Smooth muscle cell (in vitro differentiated cells): ENCODE measurements around the gene LRRC4. TPM values are rescaled to one million over a fixed set of nuclear protein-coding genes. Genes with fewer than 3 reads are reported as not detected.
A peak's percentile ranks its signal among the peaks of the same experiment; 100 is the strongest.

Experiments used
- DNase-seq: peaks from one replicate; lab custom pipeline; 2025; ENCODE audit not compliant: unreplicated experiment; lab: John Stamatoyannopoulos, UW
- H2AFZ ChIP-seq: fragments of 200-600 bp; sonication (generic); 2 replicates; pipeline ENCODE4 v1.6.0; 2016; ENCODE audit warnings: antibody characterized with exemption, low read depth, mild to moderate bottlenecking
- H3F3A ChIP-seq: fragments of 200-600 bp; sonication (generic); 2 replicates; pipeline ENCODE4 v1.6.0; 2017; ENCODE audit warnings: antibody characterized with exemption, low read depth
- H3K27ac ChIP-seq: fragments of 200-600 bp; sonication (generic); 2 replicates; pipeline ENCODE4 v1.5.1; 2016; ENCODE audit warnings: low read depth, mild to moderate bottlenecking
- H3K27me3 ChIP-seq: fragments of 200-600 bp; sonication (generic); 2 replicates; pipeline ENCODE4 v1.6.1; 2016; ENCODE audit warnings: low read depth, mild to moderate bottlenecking
- H3K36me3 ChIP-seq: fragments of 200-600 bp; sonication (generic); 2 replicates; pipeline ENCODE4 v1.5.1; 2016; ENCODE audit warnings: low read depth
- H3K4me1 ChIP-seq: fragments of 200-600 bp; sonication (generic); 2 replicates; pipeline ENCODE4 v1.5.1; 2016; ENCODE audit warnings: low read depth
- H3K4me2 ChIP-seq: fragments of 200-600 bp; sonication (generic); 2 replicates; pipeline ENCODE4 v1.6.0; 2016; ENCODE audit warnings: mild to moderate bottlenecking
- H3K4me3 ChIP-seq: fragments of 200-600 bp; sonication (generic); 2 replicates; pipeline ENCODE4 v1.5.1; 2016; ENCODE audit warnings: mild to moderate bottlenecking
- H3K79me2 ChIP-seq: fragments of 200-600 bp; sonication (generic); 2 replicates; pipeline ENCODE4 v1.6.0; 2016; ENCODE audit warnings: low read depth, mild to moderate bottlenecking
- H3K9ac ChIP-seq: fragments of 200-600 bp; sonication (generic); 2 replicates; pipeline ENCODE4 v1.6.0; 2016; ENCODE audit warnings: low read depth
- H3K9me3 ChIP-seq: fragments of 200-600 bp; sonication (generic); replicated peaks from 2 replicates; pipeline ENCODE4 v1.5.1; 2016; ENCODE audit warnings: low read depth
- H4K20me1 ChIP-seq: fragments of 200-600 bp; sonication (generic); 2 replicates; pipeline ENCODE4 v1.6.0; 2016; ENCODE audit warnings: low read depth
- WGBS: methylation state at CpG from one replicate; pipeline ENCODE4 v1.1.7; 2016; ENCODE audit warnings: low lambda C conversion rate; 5-methylcytosine and 5-hydroxymethylcytosine counted together
- polyA plus RNA-seq: library from polyadenylated mRNA; unstranded; fragments of >200 nt; fragmentation: Nextera tagmentation; extraction: Ambion mirVana; gene quantifications from 2 replicates; pipeline ENCODE4 v1.2.1, GENCODE V29; 2016
- total RNA-seq: library from RNA; depleted of rRNA; stranded (reverse); fragments of >200 nt; gene quantifications from 2 replicates; pipeline ENCODE4 v1.2.3, GENCODE V29; 2014
- TF ChIP-seq, protein P1 (sequence below): fragments of 200-600 bp; sonication (generic); IDR thresholded peaks from 2 replicates; pipeline ENCODE4 v1.5.1; 2017; ENCODE audit warnings: borderline replicate concordance, mild to moderate bottlenecking, antibody characterized with exemption; ENCODE audit not compliant: insufficient read depth, poor library complexity, severe bottlenecking

Gene LRRC4
- total and polyA plus RNA-seq, 2 experiments from 2014 or later: not detected

DNA sequence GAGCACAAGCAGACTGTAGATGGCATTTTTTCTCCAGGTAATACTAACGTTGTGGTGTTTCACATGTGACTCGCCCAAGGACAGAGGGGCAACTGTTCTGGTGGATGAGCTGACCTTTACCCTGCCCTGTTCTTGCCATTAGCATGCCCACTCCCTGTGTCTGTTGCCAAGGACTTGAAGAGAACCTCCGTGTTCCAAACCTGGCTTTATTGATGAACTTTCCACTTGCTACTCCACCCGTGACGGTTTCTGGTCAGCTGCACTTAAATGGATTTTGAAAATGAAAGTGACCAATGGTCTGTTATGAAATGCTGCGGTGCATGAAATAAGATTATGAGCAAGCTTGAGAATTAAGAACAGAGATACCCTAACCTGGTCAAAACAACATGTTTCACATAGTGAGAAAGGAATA lies 30.4 kb downstream of the LRRC4 start:
- Histone ChIP-seq H3K9ac (no peak overlapping the region), H3K36me3 (no peaks in the 10 kb centered on the region), H3K4me2 (no peak overlapping the region), H3K27ac (no peak overlapping the region), H3K4me3 (no peak overlapping the region), H3F3A (no peaks in the 10 kb centered on the region), H3K4me1 (peaks cover 15% of the 10 kb centered on the region), H3K79me2 (peaks cover 3% of the 10 kb centered on the region), H3K27me3 (no peaks in the 10 kb centered on the region), H4K20me1 (peaks cover 100% of the 10 kb centered on the region), H2AFZ (no peak overlapping the region), H3K9me3 (no peaks in the 10 kb centered on the region)
- TF ChIP-seq, protein P1, sequence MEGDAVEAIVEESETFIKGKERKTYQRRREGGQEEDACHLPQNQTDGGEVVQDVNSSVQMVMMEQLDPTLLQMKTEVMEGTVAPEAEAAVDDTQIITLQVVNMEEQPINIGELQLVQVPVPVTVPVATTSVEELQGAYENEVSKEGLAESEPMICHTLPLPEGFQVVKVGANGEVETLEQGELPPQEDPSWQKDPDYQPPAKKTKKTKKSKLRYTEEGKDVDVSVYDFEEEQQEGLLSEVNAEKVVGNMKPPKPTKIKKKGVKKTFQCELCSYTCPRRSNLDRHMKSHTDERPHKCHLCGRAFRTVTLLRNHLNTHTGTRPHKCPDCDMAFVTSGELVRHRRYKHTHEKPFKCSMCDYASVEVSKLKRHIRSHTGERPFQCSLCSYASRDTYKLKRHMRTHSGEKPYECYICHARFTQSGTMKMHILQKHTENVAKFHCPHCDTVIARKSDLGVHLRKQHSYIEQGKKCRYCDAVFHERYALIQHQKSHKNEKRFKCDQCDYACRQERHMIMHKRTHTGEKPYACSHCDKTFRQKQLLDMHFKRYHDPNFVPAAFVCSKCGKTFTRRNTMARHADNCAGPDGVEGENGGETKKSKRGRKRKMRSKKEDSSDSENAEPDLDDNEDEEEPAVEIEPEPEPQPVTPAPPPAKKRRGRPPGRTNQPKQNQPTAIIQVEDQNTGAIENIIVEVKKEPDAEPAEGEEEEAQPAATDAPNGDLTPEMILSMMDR: no peak
- WGBS: 92% methylated on average over 6 of the region's 6 CpGs
- DNase-seq: no peak

DNA sequence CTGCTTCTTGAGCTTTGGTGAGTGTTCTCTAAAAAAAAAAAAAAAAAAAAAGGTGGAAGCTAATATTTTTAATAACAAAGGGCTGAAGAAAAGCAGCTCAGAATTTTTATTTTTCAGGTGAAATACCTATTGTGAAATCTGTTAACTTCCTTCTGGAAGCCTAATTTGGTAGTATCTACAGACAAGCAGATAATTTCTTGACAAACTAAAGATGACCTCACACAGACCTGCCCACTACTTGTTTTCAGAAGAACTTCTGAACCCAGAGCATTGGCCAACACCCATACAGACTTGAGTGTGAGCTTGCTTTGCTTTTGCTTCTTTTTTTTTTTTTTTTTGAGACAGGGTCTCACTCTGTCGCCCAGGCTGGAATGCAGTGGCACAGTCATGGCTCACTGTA lies 31.2 kb downstream of the LRRC4 start:
- 100% methylated on average over 1 of the region's 1 CpG for WGBS
- TF ChIP-seq, protein P1: no peak
- H3K4me1 ChIP-seq: peaks cover 20% of the 10 kb centered on the region
- no peak overlapping the region for H2AFZ ChIP-seq
- peaks cover 3% of the 10 kb centered on the region for H3K79me2 ChIP-seq
- no peaks in the 10 kb centered on the region for H3K27me3 ChIP-seq
- no peaks in the 10 kb centered on the region for H3K9me3 ChIP-seq
- H3K36me3 ChIP-seq: no peaks in the 10 kb centered on the region
- no peak for DNase-seq
- no peak overlapping the region for H3K4me3 ChIP-seq
- H4K20me1 ChIP-seq: peaks cover 100% of the 10 kb centered on the region
- H3K27ac ChIP-seq: no peak overlapping the region
- H3K4me2 ChIP-seq: no peak overlapping the region
- H3K9ac ChIP-seq: no peak overlapping the region
- H3F3A ChIP-seq: no peaks in the 10 kb centered on the region

DNA sequence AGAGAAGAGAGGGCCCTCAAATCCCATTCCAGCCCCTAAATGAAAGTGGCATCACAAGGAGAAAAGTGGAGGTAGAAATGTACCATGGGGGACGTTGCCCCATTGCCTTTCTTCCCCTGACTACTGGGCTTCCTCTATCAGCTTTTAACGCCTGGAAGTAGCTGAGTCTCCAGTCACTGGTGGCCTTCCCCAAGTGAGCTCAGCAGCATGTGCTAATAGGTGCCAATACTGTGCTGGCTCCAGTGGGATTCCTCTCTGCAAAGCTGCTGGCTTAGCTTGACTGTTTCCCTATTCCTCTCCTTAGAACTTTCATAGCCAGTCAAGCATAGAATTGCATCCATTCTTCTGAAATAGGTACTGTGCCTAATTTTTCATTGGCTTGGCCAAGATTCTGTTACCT lies 32.6 kb downstream of the LRRC4 start:
- H3K9ac ChIP-seq: no peak overlapping the region
- H2AFZ ChIP-seq: no peak overlapping the region
- no peaks in the 10 kb centered on the region for H3K27me3 ChIP-seq
- H3K9me3 ChIP-seq: no peaks in the 10 kb centered on the region
- H3K4me3 ChIP-seq: no peak overlapping the region
- peaks cover 2% of the 10 kb centered on the region for H3F3A ChIP-seq
- peaks cover 20% of the 10 kb centered on the region for H3K4me1 ChIP-seq
- no peak overlapping the region for H3K4me2 ChIP-seq
- H3K79me2 ChIP-seq: peaks cover 3% of the 10 kb centered on the region
- no peak for DNase-seq
- H3K27ac ChIP-seq: no peak overlapping the region
- H3K36me3 ChIP-seq: no peaks in the 10 kb centered on the region
- H4K20me1 ChIP-seq: peaks cover 100% of the 10 kb centered on the region
- TF ChIP-seq, protein P1: no peak
- 92% methylated on average over 2 of the region's 2 CpGs for WGBS

DNA sequence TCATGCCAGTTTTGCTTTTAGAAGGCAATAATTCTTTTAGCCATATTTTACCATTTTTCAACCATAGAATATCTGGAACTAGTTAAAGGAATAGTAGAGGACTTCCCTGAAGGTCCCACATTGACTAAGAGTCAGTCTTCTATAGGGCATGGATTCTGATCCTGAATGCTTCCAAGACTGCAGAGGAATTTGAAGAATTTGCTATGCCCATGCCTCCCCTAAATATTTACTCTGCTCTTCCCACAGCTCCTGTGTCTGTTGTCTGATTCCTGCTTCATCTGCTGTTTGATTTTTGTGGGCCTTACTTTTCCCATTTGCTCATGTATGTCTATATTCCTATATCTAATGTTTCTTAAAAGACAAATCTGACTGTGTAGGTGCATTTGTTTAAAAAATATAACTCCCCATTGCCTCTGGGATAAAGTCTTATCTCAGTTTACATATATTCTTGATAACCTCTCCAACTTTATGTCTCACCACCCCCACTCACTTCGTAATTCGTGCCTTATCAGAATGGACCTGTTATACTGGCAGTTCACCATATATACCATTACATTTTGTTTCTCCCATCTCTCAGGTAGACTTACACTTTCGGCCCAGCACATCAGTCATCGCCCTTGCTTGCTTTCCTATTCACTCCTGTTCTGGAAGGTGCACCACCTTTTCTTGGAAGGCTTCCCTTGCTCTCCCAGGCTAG lies 33.9 kb downstream of the LRRC4 start:
- TF ChIP-seq, protein P1: no peak
- H3K27me3 ChIP-seq: no peaks in the 10 kb centered on the region
- no peaks in the 10 kb centered on the region for H3K36me3 ChIP-seq
- peak overlapping the region; percentile 44 for H3K4me2 ChIP-seq
- H3K4me3 ChIP-seq: no peak overlapping the region
- peaks cover 2% of the 10 kb centered on the region for H3F3A ChIP-seq
- H3K4me1 ChIP-seq: peaks cover 20% of the 10 kb centered on the region
- H3K9ac ChIP-seq: no peak overlapping the region
- peaks cover 100% of the 10 kb centered on the region for H4K20me1 ChIP-seq
- no peak for DNase-seq
- H3K27ac ChIP-seq: no peak overlapping the region
- 81% methylated on average over 4 of the region's 4 CpGs for whole genome bisulfite sequencing
- H2AFZ ChIP-seq: no peak overlapping the region
- H3K79me2 ChIP-seq: peaks cover 3% of the 10 kb centered on the region
- H3K9me3 ChIP-seq: no peaks in the 10 kb centered on the region
